Fibroblast of lung (primary cell): Measurements from ENCODE around the gene KRTAP19-5. TPM values are rescaled to one million over a fixed set of nuclear protein-coding genes. Genes with fewer than 3 reads are reported as not detected.

Experiments
- DNase-seq, 2 donors: peaks; one replicate each; pipeline versions ENCODE4 v3.0.0 to v3.0.0-alpha.2; 2010; ENCODE audit warnings: low read depth in 2 of 2
- H2AFZ ChIP-seq: 2 replicates; pipeline ENCODE4 v1.5.1; 2012; ENCODE audit warnings: low read length, control low read depth, inconsistent platforms
- H3K27ac ChIP-seq: 2 replicates; pipeline ENCODE4 v1.5.1; 2011; ENCODE audit warnings: low read length, control low read depth; ENCODE audit not compliant: insufficient read depth
- H3K27me3 ChIP-seq: 2 replicates; pipeline ENCODE4 v1.5.1; 2011; ENCODE audit warnings: mild to moderate bottlenecking, low read length; ENCODE audit not compliant: control insufficient read depth, insufficient read depth
- H3K36me3 ChIP-seq: 2 replicates; pipeline ENCODE4 v1.5.1; 2011; ENCODE audit warnings: low read length; ENCODE audit not compliant: control insufficient read depth, insufficient read depth
- H3K4me1 ChIP-seq: 2 replicates; pipeline ENCODE4 v1.5.1; 2011; ENCODE audit warnings: low read length; ENCODE audit not compliant: control insufficient read depth, insufficient read depth; ENCODE audit errors: extremely low read depth
- H3K4me2 ChIP-seq: 2 replicates; pipeline ENCODE4 v1.5.1; 2011; ENCODE audit warnings: low read length, control low read depth; ENCODE audit not compliant: insufficient read depth; ENCODE audit errors: extremely low read depth
- H3K4me3 ChIP-seq, 4 experiments: fragments of 200-600 bp in 1 of 4; sonication (generic) in 1 of 4; replicated peaks in 1 of 4; 2 replicates each; pipeline ENCODE4 v1.5.1; 2011 to 2016; ENCODE audit warnings: low read length in 4 of 4, low read depth in 3 of 4, mild to moderate bottlenecking in 3 of 4, control low read depth in 2 of 4, inconsistent platforms in 1 of 4, mixed read lengths in 1 of 4; ENCODE audit not compliant: insufficient read depth in 1 of 4; ENCODE audit errors: control extremely low read depth in 1 of 4
- H3K79me2 ChIP-seq: 2 replicates; pipeline ENCODE4 v1.5.1; 2012; ENCODE audit warnings: mild to moderate bottlenecking, low read length, inconsistent platforms; ENCODE audit not compliant: control insufficient read depth, insufficient read depth
- H3K9ac ChIP-seq: 2 replicates; pipeline ENCODE4 v1.5.1; 2011; ENCODE audit warnings: mild to moderate bottlenecking, low read length, control low read depth; ENCODE audit not compliant: insufficient read depth
- H3K9me3 ChIP-seq: 2 replicates; pipeline ENCODE4 v1.5.1; 2012; ENCODE audit warnings: low read depth, low read length; ENCODE audit not compliant: control insufficient read depth, insufficient read depth
- H4K20me1 ChIP-seq: 2 replicates; pipeline ENCODE4 v1.5.1; 2011; ENCODE audit warnings: low read length; ENCODE audit not compliant: control insufficient read depth, insufficient read depth; ENCODE audit errors: extremely low read depth
- CTCF ChIP-seq, 2 donors: IDR thresholded peaks in 1 of 2; conservative IDR thresholded peaks in 1 of 2; 1 replicate in 1 of 2; 2 replicates in 1 of 2; pipeline ENCODE4 v1.5.1; 2011 to 2012; ENCODE audit warnings: low read length in 2 of 2, control low read depth in 1 of 2, inconsistent platforms in 1 of 2, low read depth in 1 of 2, mild to moderate bottlenecking in 1 of 2
- EZH2 ChIP-seq: IDR thresholded peaks from 2 replicates; pipeline ENCODE4 v1.5.1; 2012; ENCODE audit warnings: low read length, control low read depth, mild to moderate bottlenecking; ENCODE audit errors: missing control alignments
- polyA minus RNA-seq: library from RNA; depleted of rRNA, polyadenylated mRNA; stranded (reverse); fragments of >200 nt; gene quantifications from 2 replicates; pipeline ENCODE4 v1.2.3, GENCODE V29; 2011; ENCODE audit warnings: low replicate concordance
- polyA plus RNA-seq, 2 donors: library from polyadenylated mRNA; depleted of rRNA in 1 of 2; stranded (reverse) in 1 of 2; unstranded in 1 of 2; fragments of >200 nt; gene quantifications; 2 replicates each; pipeline ENCODE4 v1.2.1, GENCODE V29; 2011 to 2012; ENCODE audit warnings: missing spikeins in 1 of 2
- total RNA-seq: library from RNA; depleted of rRNA; stranded (reverse); fragments of >200 nt; gene quantifications from 2 replicates; pipeline ENCODE4 v1.2.1, GENCODE V29; 2014

Gene KRTAP19-5
- total RNA-seq (not detected in 2 replicates), polyA plus RNA-seq (not detected in 2 replicates), polyA minus RNA-seq (not detected in 2 replicates)
- polyA plus RNA-seq (2012): not detected in 2 replicates

GRCh38 chr21:30502041-30502440 lies at the start of gene KRTAP19-5:
TSS of gene KRTAP19-5 (minus strand) at chr21:30502141. CDS start at chr21:30502090, 51 bp downstream.
- Histone ChIP-seq H3K4me2 (no peak within 1 kb of the TSS), H3K9me3 (no peaks in the 10 kb centered on the region), H3K4me3 (no peak within 1 kb of the TSS), H3K79me2 (no peaks in the 10 kb centered on the region), H3K27me3 (no peaks in the 10 kb centered on the region), H3K4me1 (no peaks in the 10 kb centered on the region), H4K20me1 (no peaks in the 10 kb centered on the region), H3K27ac (no peak within 1 kb of the TSS), H2AFZ (no peak within 1 kb of the TSS), H3K36me3 (no peaks in the 10 kb centered on the region), H3K9ac (no peak within 1 kb of the TSS)
- TF ChIP-seq CTCF (conservative IDR thresholded peaks at IDR 0.05 in 1 of 2, IDR thresholded peaks at IDR 0.05 in 1 of 2; ENCODE audit: low read depth in 1 of 2, low read length in 2 of 2) (no peak), EZH2 (no peak)
- DNase-seq: no peak

DNA sequence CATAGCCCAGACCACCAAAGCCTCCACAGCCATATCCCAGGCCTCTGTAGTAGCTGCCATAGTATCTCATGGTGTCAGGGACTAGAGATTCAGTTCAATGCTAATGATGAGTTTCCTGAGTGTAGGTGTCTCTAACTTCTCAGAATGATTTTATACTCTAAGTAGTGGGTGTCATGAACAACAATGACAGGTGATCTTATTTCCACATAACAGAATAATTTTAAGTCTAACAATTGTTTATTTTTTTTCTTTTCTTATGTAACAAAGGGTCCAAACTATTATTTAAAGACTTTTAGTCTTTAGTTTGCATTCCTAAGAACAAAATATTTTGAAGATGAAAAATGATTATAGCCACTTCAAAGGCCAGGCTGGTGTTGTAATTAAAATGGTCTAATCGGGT lies 39.8 kb upstream of the KRTAP19-5 start, which contains the start of gene KRTAP19-6:
KRTAP19-6 (minus strand) TSS at position 101 of the 400 bp plus-strand sequence; CDS start at position 70, 31 bp downstream.
- Histone ChIP-seq H4K20me1 (no peaks in the 10 kb centered on the region), H2AFZ (no peak within 1 kb of the TSS), H3K27me3 (no peaks in the 10 kb centered on the region), H3K9me3 (no peaks in the 10 kb centered on the region), H3K27ac (no peak within 1 kb of the TSS), H3K4me3 (no peak within 1 kb of the TSS), H3K4me1 (no peaks in the 10 kb centered on the region), H3K4me2 (no peak within 1 kb of the TSS), H3K36me3 (no peaks in the 10 kb centered on the region), H3K79me2 (no peaks in the 10 kb centered on the region), H3K9ac (no peak within 1 kb of the TSS)
- TF ChIP-seq CTCF (conservative IDR thresholded peaks at IDR 0.05 in 1 of 2, IDR thresholded peaks at IDR 0.05 in 1 of 2; ENCODE audit: low read depth in 1 of 2, low read length in 2 of 2) (no peak), EZH2 (no peak)
- DNase-seq: no peak

DNA sequence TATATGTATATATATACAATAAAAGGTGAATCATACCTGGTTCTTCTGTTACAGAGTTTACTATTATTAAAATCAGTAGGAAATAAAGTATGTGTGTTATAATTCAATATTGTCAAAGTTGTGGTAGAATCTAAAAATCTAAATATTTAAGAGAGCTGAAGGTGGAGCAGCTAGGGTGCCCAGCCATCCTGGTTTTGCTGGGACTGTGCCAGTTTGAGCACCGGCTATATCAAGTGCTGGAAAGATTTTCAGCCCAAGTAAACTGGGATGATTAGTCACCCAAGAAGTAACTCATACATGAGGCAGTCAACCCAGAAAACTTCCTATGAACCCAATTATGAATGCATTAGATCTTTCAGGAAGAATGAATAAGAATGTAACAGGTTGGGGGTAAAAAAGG lies 16.9 kb upstream of the KRTAP19-5 start:
- H3K4me3 ChIP-seq: no peak overlapping the region
- H3K79me2 ChIP-seq: no peaks in the 10 kb centered on the region
- no peaks in the 10 kb centered on the region for H4K20me1 ChIP-seq
- no peaks in the 10 kb centered on the region for H3K27me3 ChIP-seq
- H3K9me3 ChIP-seq: no peaks in the 10 kb centered on the region
- TF ChIP-seq EZH2: no peak
- no peak for TF ChIP-seq CTCF (conservative IDR thresholded peaks at IDR 0.05 in 1 of 2, IDR thresholded peaks at IDR 0.05 in 1 of 2; ENCODE audit: low read depth in 1 of 2, low read length in 2 of 2)
- no peak overlapping the region for H3K27ac ChIP-seq
- no peaks in the 10 kb centered on the region for H3K4me1 ChIP-seq
- no peaks in the 10 kb centered on the region for H3K36me3 ChIP-seq
- no peak overlapping the region for H2AFZ ChIP-seq
- no peak for DNase-seq
- no peak overlapping the region for H3K4me2 ChIP-seq
- H3K9ac ChIP-seq: no peak overlapping the region
